Omental fat pad (tissue), 4 donors: ENCODE results near the gene KRTAP19-6. TPM values are rescaled to one million over a fixed set of nuclear protein-coding genes. Genes with fewer than 3 reads are reported as not detected.

ENCODE experiments used
- ATAC-seq: fragments of 150-250 bp; one replicate; pipeline ENCODE4 v1.9.1; 2016; ENCODE audit warnings: mild to moderate bottlenecking, moderate library complexity; ENCODE audit not compliant: low FRiP score
- DNase-seq: peaks from one replicate; pipeline ENCODE4 v3.0.0-alpha.2; 2019; ENCODE audit warnings: low spot score
- CTCF ChIP-seq, 3 donors: fragments of 450-650 bp; IDR thresholded peaks; one replicate each; pipeline ENCODE4 v1.5.1; 2016 to 2017; ENCODE audit warnings: antibody characterized with exemption in 3 of 3, mild to moderate bottlenecking in 3 of 3, moderate library complexity in 2 of 3
- total RNA-seq, 4 donors: library from RNA; depleted of rRNA; stranded (reverse); fragments of >200 nt; gene quantifications; one replicate each; pipeline ENCODE4 v1.1.0, GENCODE V29; 2016

KRTAP19-6 gene
- total RNA-seq, 4 donors from 2014 or later, result not detected

GRCh38 chr21:30563630-30564029 is 22.0 kb upstream of the KRTAP19-6 start:
- no peak for ATAC-seq
- no peak for TF ChIP-seq CTCF (IDR thresholded peaks at IDR 0.05)

GRCh38 chr21:30563072-30563471 is 21.4 kb upstream of the KRTAP19-6 start:
- DNase-seq, result no peak
- TF ChIP-seq CTCF (IDR thresholded peaks at IDR 0.05), result no peak
- no peak for ATAC-seq

More at GRCh38 chr21:30563630-30564029, 22.0 kb upstream of the KRTAP19-6 start:
- DNase-seq, result no peak

DNA sequence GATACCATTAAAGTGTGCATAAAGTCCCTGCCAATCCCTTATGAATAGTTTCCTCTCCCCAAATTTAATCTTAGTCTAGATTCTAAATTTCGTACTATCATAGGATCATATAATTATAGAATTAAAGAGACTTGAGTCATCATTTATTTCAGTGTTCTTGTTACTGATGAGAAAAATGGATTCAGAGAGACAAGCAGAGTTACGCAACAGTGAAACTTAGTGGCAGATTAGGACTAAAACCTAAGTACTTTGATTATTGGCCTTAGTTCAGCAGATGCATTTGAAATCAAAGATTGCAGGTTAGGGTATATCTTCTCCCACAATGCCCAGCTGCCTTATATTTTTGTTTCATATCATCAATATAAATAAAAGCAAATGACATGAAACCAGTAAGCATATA is 20.3 kb upstream of the KRTAP19-6 start:
- DNase-seq (no peak), ATAC-seq (no peak)
- no peak for TF ChIP-seq CTCF (IDR thresholded peaks at IDR 0.05)

- ATAC-seq, result no peak
- DNase-seq, result no peak
- no peak for TF ChIP-seq CTCF (IDR thresholded peaks at IDR 0.05)
These were observed 19.7 kb upstream of the KRTAP19-6 start, which contains the start of gene KRTAP19-7 for GRCh38 chr21:30561264-30561895. TSS of gene KRTAP19-7 (minus strand) at chr21:30561314. CDS start at chr21:30561289, 25 bp downstream.

DNA sequence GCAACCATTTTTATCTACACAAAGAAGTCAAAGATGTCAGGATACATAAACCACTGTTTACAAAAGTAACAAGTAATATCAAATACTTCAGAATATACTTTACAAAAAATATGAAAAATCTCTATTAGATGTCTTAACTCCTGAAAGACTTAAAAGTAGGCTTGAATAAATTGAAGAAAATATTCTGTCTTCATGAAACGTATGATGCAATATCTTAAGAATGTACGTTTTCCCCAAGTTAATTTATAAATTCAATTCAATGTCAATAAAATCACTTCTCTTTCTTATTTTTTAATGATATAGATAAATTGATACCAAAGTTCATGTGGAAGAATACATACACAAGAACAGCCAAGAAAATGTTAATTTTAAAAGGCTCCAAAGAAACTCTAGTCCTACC is 13.4 kb upstream of the KRTAP19-6 start:
- ATAC-seq, result no peak

GRCh38 chr21:30552782-30553181 is 11.1 kb upstream of the KRTAP19-6 start:
- no peak for TF ChIP-seq CTCF (IDR thresholded peaks at IDR 0.05)
- DNase-seq (no peak), ATAC-seq (no peak)

More for the DNA sequence above, 13.4 kb upstream of the KRTAP19-6 start:
- DNase-seq, result no peak
- no peak for TF ChIP-seq CTCF (IDR thresholded peaks at IDR 0.05)

GRCh38 chr21:30518876-30519275 is 22.8 kb downstream of the KRTAP19-6 start:
- no peak for TF ChIP-seq CTCF (IDR thresholded peaks at IDR 0.05)
- DNase-seq (no peak), ATAC-seq (no peak)
